SHP77 (cell line): ENCODE measurements around the gene TBCD.

ENCODE experiments used
- DNase-seq, 2 experiments: peaks; one replicate each; lab custom pipeline; 2025; lab: John Stamatoyannopoulos, UW

Gene TBCD

GRCh38 chr17:82907797-82908542 lies 156.1 kb downstream of the TBCD start:
- no peak for DNase-seq

- no peak for DNase-seq
Measured at GRCh38 chr17:82908543-82909160, 156.8 kb downstream of the TBCD start.

GRCh38 chr17:82909322-82909904 lies 157.5 kb downstream of the TBCD start:
- DNase-seq, result no peak

GRCh38 chr17:82910041-82910481 lies 158.2 kb downstream of the TBCD start:
- DNase-seq, result no peak

GRCh38 chr17:82910770-82911169 lies 158.9 kb downstream of the TBCD start:
- no peak for DNase-seq

- no peak for DNase-seq
Measured at GRCh38 chr17:82911822-82912221, 160.0 kb downstream of the TBCD start.

- DNase-seq, result no peak
Measured at GRCh38 chr17:82912484-82913089, 160.7 kb downstream of the TBCD start.

GRCh38 chr17:82913304-82914043 lies 161.6 kb downstream of the TBCD start:
- DNase-seq, result no peak

- DNase-seq, result no peak
Measured at GRCh38 chr17:82914375-82914774, 162.5 kb downstream of the TBCD start.

- no peak for DNase-seq
Measured at GRCh38 chr17:82915010-82915756, 163.3 kb downstream of the TBCD start.

- DNase-seq, result no peak
Measured at GRCh38 chr17:82915757-82916027, 163.8 kb downstream of the TBCD start.

- DNase-seq, result no peak
Measured at GRCh38 chr17:82917699-82918345, 166.0 kb downstream of the TBCD start.

GRCh38 chr17:82918508-82918907 lies 166.6 kb downstream of the TBCD start:
- DNase-seq, result no peak

GRCh38 chr17:82920150-82920549 lies 168.3 kb downstream of the TBCD start:
- DNase-seq, result no peak

- DNase-seq, result no peak
Measured at GRCh38 chr17:82920715-82921114, 168.8 kb downstream of the TBCD start.

- no peak for DNase-seq
Measured at GRCh38 chr17:82921426-82921825, 169.6 kb downstream of the TBCD start.

GRCh38 chr17:82922646-82923045 lies 170.8 kb downstream of the TBCD start:
- DNase-seq, result no peak

- peak in 1 of 2 experiments; percentile 63 for DNase-seq
Measured at GRCh38 chr17:82923366-82924113, 171.7 kb downstream of the TBCD start.

- DNase-seq, result no peak
Measured at GRCh38 chr17:82924214-82924613, 172.3 kb downstream of the TBCD start.

GRCh38 chr17:82924812-82925211 lies 172.9 kb downstream of the TBCD start:
- DNase-seq, result no peak
